ENCODE measurements around the gene MYMK.

DNA sequence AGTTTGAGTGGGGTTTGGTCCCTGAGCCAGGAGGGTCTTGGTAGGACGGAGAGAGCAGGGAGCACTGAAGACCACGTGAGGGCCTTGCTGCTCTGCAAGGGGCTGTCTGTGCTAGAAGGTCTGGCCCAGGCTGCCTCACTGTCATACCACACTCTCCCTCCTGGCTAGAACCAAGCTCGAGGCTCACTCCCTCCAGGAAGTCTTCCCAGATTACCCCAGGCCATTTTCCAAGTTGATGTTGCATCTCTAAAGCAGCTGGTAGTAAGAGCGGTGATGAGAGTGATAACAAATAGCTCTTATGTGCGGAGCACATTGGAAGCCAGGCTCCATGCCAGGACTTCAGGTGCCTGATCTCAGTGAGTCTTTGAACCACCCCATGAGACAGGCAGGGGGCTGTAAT is 6.6 kb downstream of the MYMK start:
- TF ChIP-seq, protein P1, sequence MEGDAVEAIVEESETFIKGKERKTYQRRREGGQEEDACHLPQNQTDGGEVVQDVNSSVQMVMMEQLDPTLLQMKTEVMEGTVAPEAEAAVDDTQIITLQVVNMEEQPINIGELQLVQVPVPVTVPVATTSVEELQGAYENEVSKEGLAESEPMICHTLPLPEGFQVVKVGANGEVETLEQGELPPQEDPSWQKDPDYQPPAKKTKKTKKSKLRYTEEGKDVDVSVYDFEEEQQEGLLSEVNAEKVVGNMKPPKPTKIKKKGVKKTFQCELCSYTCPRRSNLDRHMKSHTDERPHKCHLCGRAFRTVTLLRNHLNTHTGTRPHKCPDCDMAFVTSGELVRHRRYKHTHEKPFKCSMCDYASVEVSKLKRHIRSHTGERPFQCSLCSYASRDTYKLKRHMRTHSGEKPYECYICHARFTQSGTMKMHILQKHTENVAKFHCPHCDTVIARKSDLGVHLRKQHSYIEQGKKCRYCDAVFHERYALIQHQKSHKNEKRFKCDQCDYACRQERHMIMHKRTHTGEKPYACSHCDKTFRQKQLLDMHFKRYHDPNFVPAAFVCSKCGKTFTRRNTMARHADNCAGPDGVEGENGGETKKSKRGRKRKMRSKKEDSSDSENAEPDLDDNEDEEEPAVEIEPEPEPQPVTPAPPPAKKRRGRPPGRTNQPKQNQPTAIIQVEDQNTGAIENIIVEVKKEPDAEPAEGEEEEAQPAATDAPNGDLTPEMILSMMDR (IDR thresholded peaks at IDR 0.05 in 4 of 5, conservative IDR thresholded peaks at IDR 0.05 in 1 of 5): no peak
- no peak for TF ChIP-seq POLR2A (IDR thresholded peaks at IDR 0.05)
